K562 (cell line): Measurements from ENCODE around the gene ALG8. TPM values are rescaled to one million over a fixed set of nuclear protein-coding genes. Genes with fewer than 3 reads are reported as not detected.
A peak's percentile ranks its signal among the peaks of the same experiment; 100 is the strongest.

Experiments
- BHLHE40 ChIP-seq: IDR thresholded peaks from 2 replicates; pipeline ENCODE4 v1.6.1; 2011; ENCODE audit warnings: low read length, improper control_type of control experiment
- CXXC5 ChIP-seq: fragments of 250-450 bp; sonication (Bioruptor Pico); IDR thresholded peaks from 2 replicates; pipeline ENCODE4 v1.8.0; 2022; ENCODE audit warnings: inconsistent platforms, mild to moderate bottlenecking, moderate library complexity
- L3MBTL2 ChIP-seq: fragments of 450-650 bp; IDR thresholded peaks from 2 replicates; pipeline ENCODE4 v1.6.1; 2016; ENCODE audit warnings: mild to moderate bottlenecking, moderate library complexity
- MTA3 ChIP-seq: fragments of 450-650 bp; formaldehyde crosslinking; IDR thresholded peaks from 2 replicates; pipeline ENCODE4 v1.6.1; 2017; ENCODE audit warnings: mild to moderate bottlenecking, borderline replicate concordance
- MYC ChIP-seq, 2 experiments: fragments of 250-450 bp in 1 of 2; sonication (Bioruptor Pico) in 1 of 2; IDR thresholded peaks; 2 replicates each; pipeline versions ENCODE4 v1.5.1 to v1.6.1; 2012 to 2021; ENCODE audit warnings: low read depth in 2 of 2, borderline replicate concordance in 1 of 2, improper control_type of control experiment in 1 of 2, low read length in 1 of 2, mild to moderate bottlenecking in 1 of 2, moderate library complexity in 1 of 2
- NFIX ChIP-seq: fragments of 250-450 bp; sonication (Bioruptor Pico); IDR thresholded peaks from 2 replicates; pipeline ENCODE4 v1.4.0; 2020; ENCODE audit warnings: low read depth, mild to moderate bottlenecking, moderate library complexity
- SMAD4 ChIP-seq: fragments of 250-450 bp; sonication (Bioruptor Pico); conservative IDR thresholded peaks from 2 replicates; pipeline ENCODE4 v1.8.0; 2021; ENCODE audit warnings: inconsistent platforms, mild to moderate bottlenecking, moderate library complexity
- TAF9B ChIP-seq: fragments of 450-650 bp; IDR thresholded peaks from 2 replicates; pipeline ENCODE4 v1.6.1; 2018; ENCODE audit warnings: mild to moderate bottlenecking; ENCODE audit not compliant: partially characterized antibody
- polyA plus RNA-seq, 8 experiments: library from polyadenylated mRNA; depleted of rRNA in 4 of 8; stranded (reverse) in 5 of 8; unstranded in 3 of 8; fragments of >200 nt; fragmentation: Nextera tagmentation in 2 of 8; fragmentation: Illumina TruSeq in 1 of 8; extraction: Ambion mirVana in 2 of 8; extraction: Trizol in 1 of 8; gene quantifications; 2 replicates each; pipeline versions ENCODE4 v1.2.1 to v1.2.3, GENCODE V29; 2011 to 2014; ENCODE audit warnings: inconsistent platforms in 1 of 8, missing spikeins in 1 of 8
- total RNA-seq, 7 experiments: library from RNA; depleted of rRNA in 6 of 7; stranded (reverse); fragments of >200 nt in 6 of 7; fragmentation: Illumina TruSeq in 2 of 7; extraction: Trizol in 2 of 7; gene quantifications; 2 replicates each; pipeline versions ENCODE4 v1.2.1 to v1.2.3, GENCODE V29; 2011 to 2021; ENCODE audit warnings: low replicate concordance in 1 of 7
- TF ChIP-seq, protein P1 (sequence below): fragments of 450-650 bp; IDR thresholded peaks from 2 replicates; pipeline ENCODE4 v1.6.1; 2016; ENCODE audit warnings: mild to moderate bottlenecking, moderate library complexity
- TF ChIP-seq, protein P2 (sequence below): fragments of 450-650 bp; IDR thresholded peaks from 2 replicates; pipeline ENCODE4 v1.6.1; 2017; ENCODE audit warnings: antibody characterized with exemption, mild to moderate bottlenecking

The ALG8 gene
- total and polyA plus RNA-seq, 9 of the 15 experiments (the other 6 are each of a cell fraction or from before 2014, with no cell fraction given) = 59.3 to 189 (median 106) TPM

DNA sequence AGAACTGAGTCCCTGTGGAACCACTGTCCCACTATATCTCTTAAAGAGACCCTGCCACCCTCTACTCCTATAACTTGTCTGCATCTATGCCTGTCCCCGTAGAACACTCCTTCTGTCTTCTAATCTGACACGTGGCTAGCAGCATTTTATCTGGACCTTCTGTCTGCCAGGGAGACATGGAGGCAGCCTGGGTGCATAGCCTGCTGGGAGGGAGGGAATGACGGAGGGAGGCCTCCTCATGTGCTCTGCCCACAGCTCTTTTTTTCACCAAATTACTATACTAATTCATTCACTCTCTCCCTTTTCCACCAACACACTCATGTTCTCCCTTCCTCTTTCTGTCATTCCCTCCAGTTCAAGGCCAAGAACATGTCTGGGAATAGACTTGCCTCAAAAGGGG is 83.3 kb downstream of the ALG8 start (continued):
- TF ChIP-seq, protein P1, sequence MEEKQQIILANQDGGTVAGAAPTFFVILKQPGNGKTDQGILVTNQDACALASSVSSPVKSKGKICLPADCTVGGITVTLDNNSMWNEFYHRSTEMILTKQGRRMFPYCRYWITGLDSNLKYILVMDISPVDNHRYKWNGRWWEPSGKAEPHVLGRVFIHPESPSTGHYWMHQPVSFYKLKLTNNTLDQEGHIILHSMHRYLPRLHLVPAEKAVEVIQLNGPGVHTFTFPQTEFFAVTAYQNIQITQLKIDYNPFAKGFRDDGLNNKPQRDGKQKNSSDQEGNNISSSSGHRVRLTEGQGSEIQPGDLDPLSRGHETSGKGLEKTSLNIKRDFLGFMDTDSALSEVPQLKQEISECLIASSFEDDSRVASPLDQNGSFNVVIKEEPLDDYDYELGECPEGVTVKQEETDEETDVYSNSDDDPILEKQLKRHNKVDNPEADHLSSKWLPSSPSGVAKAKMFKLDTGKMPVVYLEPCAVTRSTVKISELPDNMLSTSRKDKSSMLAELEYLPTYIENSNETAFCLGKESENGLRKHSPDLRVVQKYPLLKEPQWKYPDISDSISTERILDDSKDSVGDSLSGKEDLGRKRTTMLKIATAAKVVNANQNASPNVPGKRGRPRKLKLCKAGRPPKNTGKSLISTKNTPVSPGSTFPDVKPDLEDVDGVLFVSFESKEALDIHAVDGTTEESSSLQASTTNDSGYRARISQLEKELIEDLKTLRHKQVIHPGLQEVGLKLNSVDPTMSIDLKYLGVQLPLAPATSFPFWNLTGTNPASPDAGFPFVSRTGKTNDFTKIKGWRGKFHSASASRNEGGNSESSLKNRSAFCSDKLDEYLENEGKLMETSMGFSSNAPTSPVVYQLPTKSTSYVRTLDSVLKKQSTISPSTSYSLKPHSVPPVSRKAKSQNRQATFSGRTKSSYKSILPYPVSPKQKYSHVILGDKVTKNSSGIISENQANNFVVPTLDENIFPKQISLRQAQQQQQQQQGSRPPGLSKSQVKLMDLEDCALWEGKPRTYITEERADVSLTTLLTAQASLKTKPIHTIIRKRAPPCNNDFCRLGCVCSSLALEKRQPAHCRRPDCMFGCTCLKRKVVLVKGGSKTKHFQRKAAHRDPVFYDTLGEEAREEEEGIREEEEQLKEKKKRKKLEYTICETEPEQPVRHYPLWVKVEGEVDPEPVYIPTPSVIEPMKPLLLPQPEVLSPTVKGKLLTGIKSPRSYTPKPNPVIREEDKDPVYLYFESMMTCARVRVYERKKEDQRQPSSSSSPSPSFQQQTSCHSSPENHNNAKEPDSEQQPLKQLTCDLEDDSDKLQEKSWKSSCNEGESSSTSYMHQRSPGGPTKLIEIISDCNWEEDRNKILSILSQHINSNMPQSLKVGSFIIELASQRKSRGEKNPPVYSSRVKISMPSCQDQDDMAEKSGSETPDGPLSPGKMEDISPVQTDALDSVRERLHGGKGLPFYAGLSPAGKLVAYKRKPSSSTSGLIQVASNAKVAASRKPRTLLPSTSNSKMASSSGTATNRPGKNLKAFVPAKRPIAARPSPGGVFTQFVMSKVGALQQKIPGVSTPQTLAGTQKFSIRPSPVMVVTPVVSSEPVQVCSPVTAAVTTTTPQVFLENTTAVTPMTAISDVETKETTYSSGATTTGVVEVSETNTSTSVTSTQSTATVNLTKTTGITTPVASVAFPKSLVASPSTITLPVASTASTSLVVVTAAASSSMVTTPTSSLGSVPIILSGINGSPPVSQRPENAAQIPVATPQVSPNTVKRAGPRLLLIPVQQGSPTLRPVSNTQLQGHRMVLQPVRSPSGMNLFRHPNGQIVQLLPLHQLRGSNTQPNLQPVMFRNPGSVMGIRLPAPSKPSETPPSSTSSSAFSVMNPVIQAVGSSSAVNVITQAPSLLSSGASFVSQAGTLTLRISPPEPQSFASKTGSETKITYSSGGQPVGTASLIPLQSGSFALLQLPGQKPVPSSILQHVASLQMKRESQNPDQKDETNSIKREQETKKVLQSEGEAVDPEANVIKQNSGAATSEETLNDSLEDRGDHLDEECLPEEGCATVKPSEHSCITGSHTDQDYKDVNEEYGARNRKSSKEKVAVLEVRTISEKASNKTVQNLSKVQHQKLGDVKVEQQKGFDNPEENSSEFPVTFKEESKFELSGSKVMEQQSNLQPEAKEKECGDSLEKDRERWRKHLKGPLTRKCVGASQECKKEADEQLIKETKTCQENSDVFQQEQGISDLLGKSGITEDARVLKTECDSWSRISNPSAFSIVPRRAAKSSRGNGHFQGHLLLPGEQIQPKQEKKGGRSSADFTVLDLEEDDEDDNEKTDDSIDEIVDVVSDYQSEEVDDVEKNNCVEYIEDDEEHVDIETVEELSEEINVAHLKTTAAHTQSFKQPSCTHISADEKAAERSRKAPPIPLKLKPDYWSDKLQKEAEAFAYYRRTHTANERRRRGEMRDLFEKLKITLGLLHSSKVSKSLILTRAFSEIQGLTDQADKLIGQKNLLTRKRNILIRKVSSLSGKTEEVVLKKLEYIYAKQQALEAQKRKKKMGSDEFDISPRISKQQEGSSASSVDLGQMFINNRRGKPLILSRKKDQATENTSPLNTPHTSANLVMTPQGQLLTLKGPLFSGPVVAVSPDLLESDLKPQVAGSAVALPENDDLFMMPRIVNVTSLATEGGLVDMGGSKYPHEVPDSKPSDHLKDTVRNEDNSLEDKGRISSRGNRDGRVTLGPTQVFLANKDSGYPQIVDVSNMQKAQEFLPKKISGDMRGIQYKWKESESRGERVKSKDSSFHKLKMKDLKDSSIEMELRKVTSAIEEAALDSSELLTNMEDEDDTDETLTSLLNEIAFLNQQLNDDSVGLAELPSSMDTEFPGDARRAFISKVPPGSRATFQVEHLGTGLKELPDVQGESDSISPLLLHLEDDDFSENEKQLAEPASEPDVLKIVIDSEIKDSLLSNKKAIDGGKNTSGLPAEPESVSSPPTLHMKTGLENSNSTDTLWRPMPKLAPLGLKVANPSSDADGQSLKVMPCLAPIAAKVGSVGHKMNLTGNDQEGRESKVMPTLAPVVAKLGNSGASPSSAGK = peak; percentile 70
- TF ChIP-seq BHLHE40 (0 out of 2 replicates have a peak, but pooled peaks have one; percentile 9), L3MBTL2 (peak; percentile 77), MTA3 (no peak), CXXC5 (CRISPR knock-in tag) (0 out of 2 replicates have a peak, but pooled peaks have one; percentile 11), NFIX (CRISPR knock-in tag) (no peak), MYC (IDR thresholded peaks at IDR 0.05; ENCODE audit: low read depth, low read length) (0 out of 2 replicates have a peak, but pooled peaks have one; percentile 34), MYC (CRISPR knock-in tag; IDR thresholded peaks at IDR 0.05; ENCODE audit: borderline replicate concordance, low read depth) (no peak), SMAD4 (CRISPR knock-in tag) (peak; percentile 32; the same call in 1 of the 2 replicates), TAF9B (no peak)
- TF ChIP-seq, protein P2, sequence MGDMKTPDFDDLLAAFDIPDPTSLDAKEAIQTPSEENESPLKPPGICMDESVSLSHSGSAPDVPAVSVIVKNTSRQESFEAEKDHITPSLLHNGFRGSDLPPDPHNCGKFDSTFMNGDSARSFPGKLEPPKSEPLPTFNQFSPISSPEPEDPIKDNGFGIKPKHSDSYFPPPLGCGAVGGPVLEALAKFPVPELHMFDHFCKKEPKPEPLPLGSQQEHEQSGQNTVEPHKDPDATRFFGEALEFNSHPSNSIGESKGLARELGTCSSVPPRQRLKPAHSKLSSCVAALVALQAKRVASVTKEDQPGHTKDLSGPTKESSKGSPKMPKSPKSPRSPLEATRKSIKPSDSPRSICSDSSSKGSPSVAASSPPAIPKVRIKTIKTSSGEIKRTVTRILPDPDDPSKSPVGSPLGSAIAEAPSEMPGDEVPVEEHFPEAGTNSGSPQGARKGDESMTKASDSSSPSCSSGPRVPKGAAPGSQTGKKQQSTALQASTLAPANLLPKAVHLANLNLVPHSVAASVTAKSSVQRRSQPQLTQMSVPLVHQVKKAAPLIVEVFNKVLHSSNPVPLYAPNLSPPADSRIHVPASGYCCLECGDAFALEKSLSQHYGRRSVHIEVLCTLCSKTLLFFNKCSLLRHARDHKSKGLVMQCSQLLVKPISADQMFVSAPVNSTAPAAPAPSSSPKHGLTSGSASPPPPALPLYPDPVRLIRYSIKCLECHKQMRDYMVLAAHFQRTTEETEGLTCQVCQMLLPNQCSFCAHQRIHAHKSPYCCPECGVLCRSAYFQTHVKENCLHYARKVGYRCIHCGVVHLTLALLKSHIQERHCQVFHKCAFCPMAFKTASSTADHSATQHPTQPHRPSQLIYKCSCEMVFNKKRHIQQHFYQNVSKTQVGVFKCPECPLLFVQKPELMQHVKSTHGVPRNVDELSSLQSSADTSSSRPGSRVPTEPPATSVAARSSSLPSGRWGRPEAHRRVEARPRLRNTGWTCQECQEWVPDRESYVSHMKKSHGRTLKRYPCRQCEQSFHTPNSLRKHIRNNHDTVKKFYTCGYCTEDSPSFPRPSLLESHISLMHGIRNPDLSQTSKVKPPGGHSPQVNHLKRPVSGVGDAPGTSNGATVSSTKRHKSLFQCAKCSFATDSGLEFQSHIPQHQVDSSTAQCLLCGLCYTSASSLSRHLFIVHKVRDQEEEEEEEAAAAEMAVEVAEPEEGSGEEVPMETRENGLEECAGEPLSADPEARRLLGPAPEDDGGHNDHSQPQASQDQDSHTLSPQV = peak; percentile 79
